ENCODE results near the gene ARHGEF26.

- TF ChIP-seq POLR2A (IDR thresholded peaks at IDR 0.05) = no peak
- TF ChIP-seq CTCF (IDR thresholded peaks at IDR 0.05) = no peak
Measured at GRCh38 chr3:154280161-154280560, 159.0 kb downstream of the ARHGEF26 start.

Data from body of pancreas (tissue), 4 donors.